ENCODE data around the gene OR6J1.
"Not testable (repeated sequence)": the region's sequence is repeated elsewhere in the genome, so short reads cannot be mapped to it uniquely, and the experiment has no call there.

OR6J1 gene

DNA sequence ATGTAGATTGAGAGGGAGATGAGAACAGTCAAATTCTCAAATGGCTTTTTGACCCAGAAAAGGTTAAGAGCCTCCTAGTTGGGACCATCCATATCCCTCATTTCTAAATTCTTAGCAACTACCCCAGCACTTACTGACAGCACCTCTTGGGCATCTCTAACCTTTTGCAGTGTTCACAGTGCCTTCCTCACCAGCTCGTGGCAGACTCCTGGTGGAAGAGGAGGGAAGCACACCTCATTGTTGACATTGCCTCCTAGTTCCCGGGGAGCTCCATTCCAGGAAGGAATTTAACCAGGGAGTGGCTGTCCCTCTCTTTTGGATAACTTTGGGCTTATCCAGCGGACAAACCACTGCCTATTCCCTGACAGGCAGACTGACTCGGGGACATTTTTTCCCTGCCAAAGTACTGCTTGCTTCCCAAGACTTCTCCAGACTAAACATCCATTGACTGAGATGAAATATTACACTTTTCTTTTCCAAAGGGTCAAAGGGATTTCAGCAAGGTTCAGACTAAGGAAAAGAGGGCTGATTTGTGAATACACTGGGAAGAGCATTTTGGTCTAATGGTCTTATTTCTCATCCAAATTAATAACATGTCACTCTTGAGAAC lies 9.0 kb upstream of the OR6J1 start:
- Histone ChIP-seq H3K27me3 (no peaks in the 10 kb centered on the region), H3K4me3 (no peak overlapping the region), H3K36me3 (no peaks in the 10 kb centered on the region), H3K9ac (no peak overlapping the region), H3K27ac (no peak overlapping the region), H3K4me1 (peaks cover 27% of the 10 kb centered on the region), H3K4me2 (no peak overlapping the region), H4K20me1 (no peaks in the 10 kb centered on the region), H3K9me3 (no peaks in the 10 kb centered on the region)
- no peak for TF ChIP-seq Cebpa-rat (IDR thresholded peaks at IDR 0.05)

DNA sequence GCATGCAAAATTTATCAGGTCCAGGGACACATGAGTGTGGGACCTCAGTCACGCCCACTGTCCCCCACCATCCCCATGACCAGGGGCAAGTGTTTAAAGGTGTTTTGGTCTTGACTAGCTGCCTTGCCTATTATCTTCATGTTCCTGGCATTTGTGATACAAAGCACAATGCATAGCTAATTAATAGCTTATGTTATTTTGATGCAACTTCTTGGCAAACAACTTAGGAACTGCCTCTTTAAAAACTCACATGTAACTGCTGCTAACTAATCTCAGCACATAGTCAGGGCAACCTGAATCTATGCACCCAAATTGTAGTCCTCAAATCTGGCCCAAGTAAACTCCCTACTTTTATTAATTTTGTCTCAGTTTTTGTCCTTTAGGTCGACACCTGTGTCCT lies 7.4 kb upstream of the OR6J1 start:
- Histone ChIP-seq H3K36me3 (no peaks in the 10 kb centered on the region), H3K4me1 (peaks cover 16% of the 10 kb centered on the region), H3K4me2 (peak overlapping the region; percentile 23; the same call in 1 of the 2 replicates), H3K27ac (no peak overlapping the region), H3K9me3 (no peaks in the 10 kb centered on the region), H4K20me1 (no peaks in the 10 kb centered on the region), H3K9ac (no peak overlapping the region), H3K27me3 (no peaks in the 10 kb centered on the region), H3K4me3 (no peak overlapping the region)
- TF ChIP-seq Cebpa-rat (IDR thresholded peaks at IDR 0.05) = no peak

DNA sequence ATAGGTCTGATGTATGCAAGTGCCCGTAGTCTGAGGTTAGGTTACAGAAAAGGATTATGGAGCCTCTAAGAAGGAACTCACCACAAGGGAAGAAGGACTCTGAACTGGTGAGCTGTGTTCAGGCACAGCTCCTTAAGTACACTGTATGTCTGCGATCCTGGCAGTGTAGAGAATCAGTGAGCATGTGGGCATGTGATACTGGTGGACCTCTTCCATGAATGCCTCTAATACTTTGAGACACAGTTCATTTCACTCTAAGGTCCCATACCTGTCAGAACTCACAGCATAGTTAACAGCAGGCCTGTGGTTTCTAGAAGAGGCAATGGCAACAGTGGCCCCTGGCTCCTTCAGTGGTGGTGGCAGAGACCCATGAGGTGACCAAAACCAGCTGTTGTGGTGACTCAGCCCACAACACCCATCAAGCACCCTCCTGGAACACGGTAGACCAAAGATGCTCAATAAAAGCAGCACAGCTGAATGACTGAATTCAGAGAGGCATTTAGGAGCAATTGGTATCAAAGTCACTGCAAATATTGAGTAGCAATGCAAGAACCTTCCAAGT lies 6.9 kb upstream of the OR6J1 start:
- Histone ChIP-seq H3K4me1 (peaks cover 16% of the 10 kb centered on the region; the same call in 1 of the 2 replicates), H3K27me3 (no peaks in the 10 kb centered on the region), H3K9ac (no peak overlapping the region), H3K4me2 (peak overlapping the region; percentile 23; the same call in 1 of the 2 replicates), H4K20me1 (no peaks in the 10 kb centered on the region), H3K9me3 (no peaks in the 10 kb centered on the region), H3K36me3 (no peaks in the 10 kb centered on the region), H3K27ac (no peak overlapping the region), H3K4me3 (no peak overlapping the region)
- TF ChIP-seq Cebpa-rat (IDR thresholded peaks at IDR 0.05) = no peak

DNA sequence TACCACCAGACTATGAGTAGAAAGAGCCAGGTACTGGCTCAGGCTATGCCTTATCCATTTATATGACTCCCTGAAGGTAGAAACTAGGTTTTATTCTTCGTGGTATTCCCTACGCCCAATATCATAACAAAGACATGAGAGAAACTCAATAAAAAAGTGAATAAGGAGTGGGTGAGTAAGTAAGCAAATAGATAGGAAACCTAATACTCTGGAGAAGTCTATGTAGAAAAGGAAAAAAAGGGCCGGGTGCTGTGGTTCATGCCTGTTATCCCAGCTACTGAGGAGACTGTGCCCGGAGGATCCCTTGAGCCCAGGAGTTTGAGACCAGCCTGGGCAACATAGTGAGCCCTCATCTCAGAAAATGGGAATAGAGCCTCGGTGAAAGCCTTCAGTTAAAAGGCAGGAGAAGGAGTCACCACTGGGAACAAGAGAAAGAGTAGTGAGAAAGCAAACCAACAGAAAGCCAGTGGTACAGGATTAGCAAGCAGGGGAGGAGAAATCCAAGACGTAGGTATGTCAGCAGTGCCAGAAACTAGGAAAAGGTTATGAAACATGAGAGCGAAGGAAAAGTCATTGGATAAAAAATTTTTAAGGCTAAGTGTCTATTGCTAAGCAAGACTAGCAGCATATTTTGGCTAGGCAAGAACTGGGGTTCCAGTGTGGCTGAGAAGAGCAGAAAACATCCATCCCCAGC lies 6.0 kb upstream of the OR6J1 start:
- Histone ChIP-seq H3K4me1 (peaks cover 16% of the 10 kb centered on the region; the same call in 1 of the 2 replicates), H3K4me3 (no peak overlapping the region), H4K20me1 (no peaks in the 10 kb centered on the region), H3K27me3 (no peaks in the 10 kb centered on the region), H3K36me3 (no peaks in the 10 kb centered on the region), H3K4me2 (no peak overlapping the region; the same call in 1 of the 2 replicates), H3K27ac (no peak overlapping the region), H3K9me3 (no peaks in the 10 kb centered on the region), H3K9ac (no peak overlapping the region)
- TF ChIP-seq Cebpa-rat (IDR thresholded peaks at IDR 0.05) = no peak

DNA sequence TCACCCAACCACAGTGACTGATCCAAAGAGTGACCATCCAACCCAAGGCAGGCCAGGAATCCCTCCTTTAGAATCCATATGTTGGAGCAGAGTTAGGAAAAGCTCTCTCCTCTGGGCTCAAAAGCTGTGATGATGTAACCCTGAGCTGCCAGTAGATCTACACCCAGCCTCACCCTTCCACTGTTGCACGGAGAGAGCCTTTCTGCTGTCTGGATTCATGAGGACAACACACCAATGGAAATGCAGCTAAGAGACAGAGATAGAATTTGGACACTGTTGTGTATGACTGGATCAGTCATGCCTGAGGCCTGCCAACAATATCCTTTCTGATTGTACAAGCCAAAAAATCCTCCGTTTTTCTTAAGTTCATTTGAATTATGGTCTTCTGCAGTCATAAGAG lies 4.4 kb upstream of the OR6J1 start:
- peaks cover 16% of the 10 kb centered on the region; the same call in 1 of the 2 replicates for H3K4me1 ChIP-seq
- H3K27ac ChIP-seq = no peak overlapping the region
- no peaks in the 10 kb centered on the region for H3K9me3 ChIP-seq
- no peak overlapping the region for H3K4me3 ChIP-seq
- no peak for TF ChIP-seq Cebpa-rat (IDR thresholded peaks at IDR 0.05)
- no peaks in the 10 kb centered on the region for H3K36me3 ChIP-seq
- H3K27me3 ChIP-seq = no peaks in the 10 kb centered on the region
- H4K20me1 ChIP-seq = no peaks in the 10 kb centered on the region
- no peak overlapping the region for H3K4me2 ChIP-seq
- H3K9ac ChIP-seq = no peak overlapping the region

DNA sequence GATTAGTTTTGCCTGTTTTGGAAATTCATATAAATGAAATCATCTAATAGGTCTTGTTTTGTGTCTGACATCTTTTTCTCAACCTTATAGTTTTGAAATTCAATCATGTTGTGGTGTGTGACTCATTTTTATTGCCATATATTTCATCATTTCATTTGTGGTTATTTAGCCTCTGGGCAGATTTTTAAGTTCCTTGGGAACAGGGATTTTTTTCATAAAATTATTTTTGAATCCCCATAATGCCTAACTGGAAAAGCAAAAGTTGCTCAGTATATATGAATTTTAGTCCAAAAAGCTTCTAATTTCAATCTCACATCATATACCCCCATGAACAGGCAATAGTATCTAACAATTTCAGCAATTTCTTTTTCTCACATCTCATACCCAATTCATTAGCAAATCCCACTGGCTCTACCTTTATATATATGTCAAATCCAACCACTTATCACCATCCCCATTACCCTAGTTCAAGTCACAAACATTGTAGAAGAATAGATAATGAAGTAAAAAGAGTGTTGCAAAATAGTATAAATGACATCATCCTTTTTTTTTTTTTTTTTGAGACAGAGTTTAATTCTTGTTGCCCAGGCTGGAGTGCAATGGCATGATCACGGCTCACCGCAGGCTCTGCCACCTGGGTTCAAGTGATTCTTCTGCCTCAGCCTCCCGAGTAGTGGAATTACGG lies 2.6 kb upstream of the OR6J1 start:
- H3K27me3 ChIP-seq = no peaks in the 10 kb centered on the region
- no peak overlapping the region for H3K9ac ChIP-seq
- no peak overlapping the region for H3K27ac ChIP-seq

DNA sequence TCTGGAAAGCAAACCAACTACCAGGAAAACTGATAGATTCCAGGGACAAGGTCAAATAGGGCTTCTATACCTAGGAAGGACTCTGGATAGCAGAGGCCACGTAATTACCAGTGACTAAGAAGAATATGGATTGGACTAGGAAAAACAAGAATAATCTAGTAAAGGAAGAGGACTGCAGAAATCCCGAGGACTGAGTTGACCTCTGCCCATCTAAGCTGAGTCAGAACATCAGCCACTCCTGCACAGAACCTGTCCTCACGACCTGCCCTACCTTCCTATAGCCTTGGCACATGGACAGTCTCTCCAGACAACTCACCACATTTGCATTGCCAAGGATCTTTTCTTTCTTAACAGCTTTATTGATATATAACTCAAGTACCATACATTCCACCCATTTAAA lies 2.3 kb downstream of the OR6J1 start:
- Histone ChIP-seq H3K27ac (no peak overlapping the region), H4K20me1 (no peaks in the 10 kb centered on the region)

More for the DNA sequence above, 2.6 kb upstream of the OR6J1 start:
- Histone ChIP-seq H3K9me3 (no peaks in the 10 kb centered on the region), H3K36me3 (no peaks in the 10 kb centered on the region), H3K4me2 (no peak overlapping the region), H4K20me1 (no peaks in the 10 kb centered on the region), H3K4me1 (peaks cover 16% of the 10 kb centered on the region; the same call in 1 of the 2 replicates), H3K4me3 (no peak overlapping the region)
- no peak for TF ChIP-seq Cebpa-rat (IDR thresholded peaks at IDR 0.05)

DNA sequence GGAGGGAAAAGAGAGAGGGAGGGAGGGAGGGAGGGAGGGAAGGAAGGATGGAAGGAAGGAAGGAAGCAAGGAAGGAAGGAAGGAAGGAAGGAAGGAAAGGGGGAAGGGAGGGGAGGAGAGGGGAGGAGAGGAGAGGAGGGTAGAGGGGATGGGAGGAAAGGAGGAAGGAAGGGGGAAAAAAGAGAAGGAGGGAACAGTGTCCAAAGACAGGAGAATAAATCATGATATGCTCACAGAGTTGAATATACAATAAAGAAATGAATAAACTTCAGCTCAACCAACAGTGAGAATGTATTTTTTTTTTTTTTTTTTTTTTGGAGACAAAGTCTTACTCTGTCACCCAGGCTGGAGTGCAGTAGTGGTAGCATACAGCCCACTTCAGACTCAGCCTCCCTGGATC lies 4.0 kb downstream of the OR6J1 start:
- Histone ChIP-seq H3K9me3 (peaks cover 7% of the 10 kb centered on the region; the same call in 1 of the 2 replicates), H3K4me1 (peaks cover 7% of the 10 kb centered on the region), H3K4me2 (no peak overlapping the region), H3K27ac (no peak overlapping the region), H4K20me1 (no peaks in the 10 kb centered on the region), H3K4me3 (no peak overlapping the region), H3K27me3 (no peaks in the 10 kb centered on the region), H3K9ac (no peak overlapping the region), H3K36me3 (no peaks in the 10 kb centered on the region)
- TF ChIP-seq Cebpa-rat (IDR thresholded peaks at IDR 0.05) = no peak

More for the DNA sequence above, 2.3 kb downstream of the OR6J1 start:
- no peaks in the 10 kb centered on the region for H3K27me3 ChIP-seq
- no peak for TF ChIP-seq Cebpa-rat (IDR thresholded peaks at IDR 0.05)
- H3K4me2 ChIP-seq = no peak overlapping the region
- H3K36me3 ChIP-seq = no peaks in the 10 kb centered on the region
- H3K4me3 ChIP-seq = no peak overlapping the region
- H3K9me3 ChIP-seq = peaks cover 5% of the 10 kb centered on the region; the same call in 1 of the 2 replicates
- H3K9ac ChIP-seq = no peak overlapping the region
- no peaks in the 10 kb centered on the region for H3K4me1 ChIP-seq

DNA sequence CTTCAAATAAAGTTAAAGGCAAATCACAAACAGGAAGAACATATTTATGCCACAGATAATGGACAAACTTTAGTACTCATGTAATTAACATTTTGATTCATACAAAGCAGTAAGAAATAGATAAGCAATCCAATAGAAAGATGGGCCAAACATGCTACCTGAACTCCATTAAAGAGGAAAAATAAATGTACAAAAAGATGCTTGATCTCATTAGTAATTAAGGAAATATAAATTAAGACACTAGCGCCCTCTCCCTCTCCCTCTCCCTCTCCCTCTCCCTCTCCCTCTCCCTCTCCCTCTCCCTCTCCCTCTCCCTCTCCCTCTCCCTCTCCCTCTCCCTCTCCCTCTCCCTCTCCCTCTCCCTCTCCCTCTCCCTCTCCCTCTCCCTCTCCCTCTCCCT lies 8.2 kb downstream of the OR6J1 start:
- H3K4me2 ChIP-seq, H3K9ac ChIP-seq: not testable (repeated sequence)

More for the DNA sequence above, 8.2 kb downstream of the OR6J1 start:
- peak overlapping the region; percentile 86 for H3K27ac ChIP-seq
- H4K20me1 ChIP-seq, H3K4me3 ChIP-seq, H3K36me3 ChIP-seq, H3K27me3 ChIP-seq: not testable (repeated sequence)
- H3K9me3 ChIP-seq = peaks cover 30% of the 10 kb centered on the region
- peaks cover 42% of the 10 kb centered on the region for H3K4me1 ChIP-seq
